ENCODE measurements around the gene ALPI.

ALPI gene

GRCh38 chr2:232482301-232483238, 26.6 kb downstream of the ALPI start:
- Histone ChIP-seq H3K4me1 (ENCODE audit: control insufficient read depth, insufficient read depth, low read length) (peaks cover 3% of the 10 kb centered on the region; the same call in 1 of the 2 replicates), H3K36me3 (ENCODE audit: control insufficient read depth, insufficient read depth, low read length) (no peaks in the 10 kb centered on the region), H3K9me3 (ENCODE audit: control insufficient read depth, insufficient read depth, low read depth, low read length) (no peaks in the 10 kb centered on the region), H3K4me3 (ENCODE audit: low read depth, low read length) (no peak overlapping the region), H3K27ac (ENCODE audit: low read depth, low read length) (no peak overlapping the region), H3K27me3 (ENCODE audit: control insufficient read depth, insufficient read depth, low read length) (peaks cover 80% of the 10 kb centered on the region), H3K9ac (ENCODE audit: low read length) (no peak overlapping the region)

GRCh38 chr2:232483311-232483922, 27.5 kb downstream of the ALPI start:
- H3K4me3 ChIP-seq (ENCODE audit: low read depth, low read length): no peak overlapping the region
- H3K36me3 ChIP-seq (ENCODE audit: control insufficient read depth, insufficient read depth, low read length): no peaks in the 10 kb centered on the region
- H3K9me3 ChIP-seq (ENCODE audit: control insufficient read depth, insufficient read depth, low read depth, low read length): no peaks in the 10 kb centered on the region
- H3K27ac ChIP-seq (ENCODE audit: low read depth, low read length): no peak overlapping the region
- H3K27me3 ChIP-seq (ENCODE audit: control insufficient read depth, insufficient read depth, low read length): peaks cover 86% of the 10 kb centered on the region
- H3K9ac ChIP-seq (ENCODE audit: low read length): no peak overlapping the region
- H3K4me1 ChIP-seq (ENCODE audit: control insufficient read depth, insufficient read depth, low read length): peaks cover 7% of the 10 kb centered on the region; the same call in 1 of the 2 replicates

- Histone ChIP-seq H3K9me3 (ENCODE audit: control insufficient read depth, insufficient read depth, low read depth, low read length) (no peaks in the 10 kb centered on the region), H3K9ac (ENCODE audit: low read length) (no peak overlapping the region), H3K4me3 (ENCODE audit: low read depth, low read length) (no peak overlapping the region), H3K27me3 (ENCODE audit: control insufficient read depth, insufficient read depth, low read length) (peaks cover 86% of the 10 kb centered on the region), H3K27ac (ENCODE audit: low read depth, low read length) (no peak overlapping the region), H3K4me1 (ENCODE audit: control insufficient read depth, insufficient read depth, low read length) (peaks cover 12% of the 10 kb centered on the region), H3K36me3 (ENCODE audit: control insufficient read depth, insufficient read depth, low read length) (no peaks in the 10 kb centered on the region)
These were observed 28.1 kb downstream of the ALPI start for GRCh38 chr2:232483923-232484627.

- Histone ChIP-seq H3K4me1 (ENCODE audit: control insufficient read depth, insufficient read depth, low read length) (peaks cover 19% of the 10 kb centered on the region), H3K4me3 (ENCODE audit: low read depth, low read length) (0 out of 2 replicates have a peak overlapping the region, but pooled peaks have one; percentile 67), H3K9me3 (ENCODE audit: control insufficient read depth, insufficient read depth, low read depth, low read length) (no peaks in the 10 kb centered on the region), H3K36me3 (ENCODE audit: control insufficient read depth, insufficient read depth, low read length) (no peaks in the 10 kb centered on the region), H3K27ac (ENCODE audit: low read depth, low read length) (no peak overlapping the region), H3K9ac (ENCODE audit: low read length) (no peak overlapping the region), H3K27me3 (ENCODE audit: control insufficient read depth, insufficient read depth, low read length) (peaks cover 89% of the 10 kb centered on the region)
These were observed 28.8 kb downstream of the ALPI start for GRCh38 chr2:232484628-232485347.

DNA sequence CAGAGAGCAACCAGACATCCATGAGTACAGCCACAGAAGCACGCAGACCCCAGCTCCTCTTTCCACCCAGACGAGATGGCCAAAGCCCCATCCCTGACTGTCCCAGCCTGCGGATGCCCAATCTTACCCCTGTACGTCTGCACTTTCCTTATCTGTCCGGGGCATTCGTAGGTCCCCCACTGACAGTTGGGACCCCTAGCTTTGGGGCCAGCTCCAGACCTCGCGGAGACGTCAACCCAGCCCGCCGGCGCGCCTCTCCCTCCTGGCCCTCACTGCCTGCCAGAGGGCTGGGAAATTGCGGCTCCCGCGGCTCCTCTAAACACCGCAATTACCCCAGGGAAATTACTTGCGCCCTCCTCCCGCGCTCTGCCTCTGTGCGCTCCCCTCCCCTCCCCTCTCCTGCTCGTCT, 29.4 kb downstream of the ALPI start:
- peaks cover 95% of the 10 kb centered on the region for H3K27me3 ChIP-seq (ENCODE audit: control insufficient read depth, insufficient read depth, low read length)

GRCh38 chr2:232485757-232486557, 30.0 kb downstream of the ALPI start:
- Histone ChIP-seq H3K4me3 (ENCODE audit: low read depth, low read length) (peak overlapping the region; percentile 67), H3K9ac (ENCODE audit: low read length) (no peak overlapping the region), H3K9me3 (ENCODE audit: control insufficient read depth, insufficient read depth, low read depth, low read length) (no peaks in the 10 kb centered on the region), H3K4me1 (ENCODE audit: control insufficient read depth, insufficient read depth, low read length) (peaks cover 20% of the 10 kb centered on the region), H3K27ac (ENCODE audit: low read depth, low read length) (no peak overlapping the region), H3K36me3 (ENCODE audit: control insufficient read depth, insufficient read depth, low read length) (no peaks in the 10 kb centered on the region), H3K27me3 (ENCODE audit: control insufficient read depth, insufficient read depth, low read length) (peaks cover 92% of the 10 kb centered on the region)

More for the DNA sequence above, 29.4 kb downstream of the ALPI start:
- no peaks in the 10 kb centered on the region for H3K9me3 ChIP-seq (ENCODE audit: control insufficient read depth, insufficient read depth, low read depth, low read length)
- H3K36me3 ChIP-seq (ENCODE audit: control insufficient read depth, insufficient read depth, low read length): no peaks in the 10 kb centered on the region
- H3K4me1 ChIP-seq (ENCODE audit: control insufficient read depth, insufficient read depth, low read length): peaks cover 20% of the 10 kb centered on the region
- no peak overlapping the region for H3K9ac ChIP-seq (ENCODE audit: low read length)
- H3K27ac ChIP-seq (ENCODE audit: low read depth, low read length): no peak overlapping the region
- H3K4me3 ChIP-seq (ENCODE audit: low read depth, low read length): peak overlapping the region; percentile 67

DNA sequence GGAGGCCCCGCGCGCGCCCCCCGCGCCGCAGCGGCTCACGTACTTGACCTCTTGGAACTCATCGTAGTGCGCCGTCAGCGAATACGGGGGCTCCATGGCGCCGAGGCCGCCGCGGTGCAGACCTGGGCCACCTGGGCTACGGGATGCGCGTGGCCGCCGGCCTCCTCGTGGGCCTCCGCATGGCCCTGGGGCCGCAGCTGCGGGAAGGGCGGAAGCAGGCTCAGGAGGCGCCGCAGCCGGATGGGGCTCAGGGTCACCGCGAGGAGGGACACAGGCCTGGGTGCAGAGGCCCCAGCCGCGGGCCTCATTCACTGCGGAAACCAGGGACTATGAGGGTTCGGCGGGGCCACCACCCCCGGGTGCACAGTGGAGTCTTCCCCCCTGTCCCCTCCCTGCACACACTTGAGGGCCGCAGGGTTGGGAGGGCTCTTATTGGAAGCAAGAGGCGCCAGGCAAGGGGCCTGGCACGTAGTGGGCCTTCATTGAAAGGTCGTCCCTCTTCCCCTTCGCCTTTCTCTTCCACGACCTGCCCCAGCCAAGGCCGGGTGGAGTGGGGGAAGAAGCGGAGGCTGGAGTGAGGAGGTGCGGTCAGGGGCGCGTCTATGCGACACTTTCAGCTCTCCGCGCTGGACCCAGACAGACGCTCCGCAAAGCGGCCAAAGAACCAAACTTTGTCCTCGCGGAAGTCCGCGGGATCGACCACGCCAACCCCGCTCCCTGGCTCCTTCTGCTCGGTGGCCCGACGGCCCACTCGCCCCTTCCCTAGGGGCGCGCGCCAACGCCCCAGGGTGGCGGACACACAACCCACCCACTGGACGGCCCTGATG, 30.8 kb downstream of the ALPI start:
- no peak overlapping the region for H3K9ac ChIP-seq (ENCODE audit: low read length)
- peak overlapping the region; percentile 67 for H3K4me3 ChIP-seq (ENCODE audit: low read depth, low read length)

DNA sequence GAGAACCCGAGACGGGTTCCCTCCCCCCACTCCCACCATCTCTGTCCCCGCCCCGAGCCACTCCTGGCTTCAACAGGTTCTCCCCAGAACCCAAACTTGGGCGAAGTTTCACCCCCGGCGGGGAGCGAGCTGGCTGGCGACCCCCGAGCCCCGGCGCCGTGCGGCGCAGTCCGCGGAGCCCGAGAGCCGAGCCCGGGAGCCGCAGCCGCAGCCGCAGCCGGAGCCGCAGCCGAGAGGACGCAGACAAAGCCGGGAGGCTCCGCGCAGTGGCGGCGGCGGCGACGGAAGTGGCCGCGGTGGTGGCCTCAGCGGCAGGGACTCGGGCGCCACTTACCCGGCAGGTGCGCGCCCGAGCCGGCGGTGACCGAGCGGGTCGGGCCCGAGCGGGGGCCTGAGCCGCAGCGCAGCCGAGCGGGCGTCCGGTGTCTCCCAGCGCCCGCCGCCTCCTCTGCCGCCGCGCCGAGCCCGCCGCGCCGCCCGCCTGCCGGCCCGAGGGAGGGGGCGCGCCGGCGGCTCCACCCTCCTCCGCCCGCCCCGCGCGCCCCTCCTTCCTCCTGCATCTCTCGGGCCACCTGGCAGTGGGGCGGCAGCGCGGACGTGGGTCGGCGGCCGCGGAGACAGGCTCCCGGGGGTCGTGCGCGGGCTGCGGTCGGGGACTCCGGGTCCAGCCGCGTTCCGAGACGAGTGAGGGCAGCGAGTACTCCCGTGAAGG, 31.6 kb downstream of the ALPI start, which contains the start of gene ECEL1:
TSS of gene ECEL1 (minus strand) at position 450 of the 712 bp plus-strand sequence. CDS start 1,181 bp downstream, outside the sequence.
- H3K9ac ChIP-seq (ENCODE audit: low read length): no peak within 1 kb of the TSS
- H3K4me3 ChIP-seq (ENCODE audit: low read depth, low read length): peak within 1 kb of the TSS; percentile 67
- no peaks in the 10 kb centered on the region for H3K36me3 ChIP-seq (ENCODE audit: control insufficient read depth, insufficient read depth, low read length)
- H3K4me1 ChIP-seq (ENCODE audit: control insufficient read depth, insufficient read depth, low read length): peaks cover 20% of the 10 kb centered on the region
- no peaks in the 10 kb centered on the region for H3K9me3 ChIP-seq (ENCODE audit: control insufficient read depth, insufficient read depth, low read depth, low read length)
- peaks cover 81% of the 10 kb centered on the region for H3K27me3 ChIP-seq (ENCODE audit: control insufficient read depth, insufficient read depth, low read length)
- no peak within 1 kb of the TSS for H3K27ac ChIP-seq (ENCODE audit: low read depth, low read length)

More for the DNA sequence above, 30.8 kb downstream of the ALPI start:
- H3K27ac ChIP-seq (ENCODE audit: low read depth, low read length): no peak overlapping the region
- H3K27me3 ChIP-seq (ENCODE audit: control insufficient read depth, insufficient read depth, low read length): peaks cover 86% of the 10 kb centered on the region
- H3K36me3 ChIP-seq (ENCODE audit: control insufficient read depth, insufficient read depth, low read length): no peaks in the 10 kb centered on the region
- H3K9me3 ChIP-seq (ENCODE audit: control insufficient read depth, insufficient read depth, low read depth, low read length): no peaks in the 10 kb centered on the region
- H3K4me1 ChIP-seq (ENCODE audit: control insufficient read depth, insufficient read depth, low read length): peaks cover 20% of the 10 kb centered on the region

DNA sequence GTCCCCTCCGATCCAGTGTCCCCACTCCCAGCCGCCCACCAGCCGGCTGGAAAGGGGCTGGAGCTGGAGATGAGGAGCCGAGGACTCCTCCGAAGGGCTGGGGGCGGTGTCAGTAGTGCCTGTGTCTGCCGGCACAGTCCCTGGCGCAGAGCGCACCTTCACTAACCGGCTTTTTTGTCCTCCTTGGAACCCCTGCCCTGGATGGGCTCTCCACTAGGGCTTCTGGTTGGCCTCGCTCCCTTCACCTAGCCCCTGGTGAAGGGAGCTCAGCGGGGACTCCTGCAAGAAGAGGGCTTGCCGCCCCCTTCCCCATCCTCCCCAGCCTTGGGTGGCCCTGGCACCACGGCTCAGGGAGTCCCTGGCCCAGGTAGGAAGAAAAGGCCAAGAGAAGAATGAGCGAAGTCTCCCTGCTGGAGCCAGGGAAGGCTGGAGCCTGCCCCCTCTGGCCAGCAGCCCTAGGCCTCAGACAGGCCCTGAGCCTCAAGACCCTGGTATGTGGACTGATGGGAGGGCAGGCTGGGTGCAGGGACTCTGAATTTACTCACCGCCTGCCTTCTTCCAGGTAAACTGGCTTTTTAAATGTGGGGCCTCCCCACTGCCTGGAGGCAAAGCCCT, 32.3 kb downstream of the ALPI start:
- Histone ChIP-seq H3K4me1 (ENCODE audit: control insufficient read depth, insufficient read depth, low read length) (peaks cover 20% of the 10 kb centered on the region), H3K36me3 (ENCODE audit: control insufficient read depth, insufficient read depth, low read length) (no peaks in the 10 kb centered on the region), H3K9me3 (ENCODE audit: control insufficient read depth, insufficient read depth, low read depth, low read length) (no peaks in the 10 kb centered on the region), H3K27ac (ENCODE audit: low read depth, low read length) (no peak overlapping the region), H3K9ac (ENCODE audit: low read length) (no peak overlapping the region), H3K4me3 (ENCODE audit: low read depth, low read length) (peak overlapping the region; percentile 67), H3K27me3 (ENCODE audit: control insufficient read depth, insufficient read depth, low read length) (peaks cover 77% of the 10 kb centered on the region)
